Measurements from ENCODE around the gene FHAD1.

GRCh38 chr1:15380601-15381508, 133.8 kb downstream of the FHAD1 start:
- no peak for TF ChIP-seq POLR2AphosphoS5 (IDR thresholded peaks at IDR 0.05; ENCODE audit: low read depth, low read length)
- no peak for TF ChIP-seq TAF1 (IDR thresholded peaks at IDR 0.05; ENCODE audit: borderline replicate concordance, insufficient read depth, low read length)
- no peak for TF ChIP-seq SIN3A (IDR thresholded peaks at IDR 0.05; ENCODE audit: borderline replicate concordance, insufficient read depth, low read length)
